Fibroblast of villous mesenchyme (primary cell): ENCODE data around the gene ASAH2. TPM values are rescaled to one million over a fixed set of nuclear protein-coding genes. Genes with fewer than 3 reads are reported as not detected.

ENCODE experiments used
- DNase-seq: peaks from one replicate; pipeline ENCODE4 v3.0.0-alpha.2; 2010; ENCODE audit warnings: low read depth
- H3K4me3 ChIP-seq: 2 replicates; pipeline ENCODE4 v1.5.1; 2011; ENCODE audit warnings: low read depth, mild to moderate bottlenecking, low read length
- CTCF ChIP-seq: IDR thresholded peaks from 2 replicates; pipeline ENCODE4 v1.5.1; 2012; ENCODE audit warnings: low read depth, mild to moderate bottlenecking, low read length; ENCODE audit not compliant: insufficient read depth
- total RNA-seq: library from RNA; depleted of rRNA; stranded (reverse); fragments of >200 nt; gene quantifications from 2 replicates; pipeline ENCODE4 v1.2.3, GENCODE V29; 2012

ASAH2 gene
- total RNA-seq, 1 donor: 1.3 TPM

GRCh38 chr10:50232261-50232639 lies 19.1 kb downstream of the ASAH2 start:
- no peak overlapping the region for H3K4me3 ChIP-seq
- DNase-seq: no peak
- TF ChIP-seq CTCF: no peak

GRCh38 chr10:50231515-50232260 lies 19.6 kb downstream of the ASAH2 start:
- no peak overlapping the region for H3K4me3 ChIP-seq
- no peak for DNase-seq
- TF ChIP-seq CTCF: no peak

DNA sequence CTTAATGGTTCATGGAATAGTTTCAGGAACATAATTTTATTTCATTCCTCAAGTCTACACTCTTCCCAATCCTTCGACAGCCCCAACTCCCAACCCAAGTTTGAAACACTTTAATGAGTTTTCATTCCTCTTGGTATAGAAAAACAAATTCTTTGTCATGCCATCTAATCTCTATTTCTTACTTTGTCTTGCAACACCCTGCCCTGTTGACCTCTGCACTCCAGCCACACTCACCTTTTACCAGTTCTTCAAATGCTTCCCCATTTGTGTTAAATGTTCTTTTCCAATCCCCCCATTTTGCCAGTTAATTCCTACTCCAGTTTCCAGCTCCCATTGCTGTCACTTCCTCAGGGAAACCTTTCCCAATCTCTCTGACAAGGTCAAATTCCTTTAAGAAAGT lies 21.9 kb downstream of the ASAH2 start:
- no peak overlapping the region for H3K4me3 ChIP-seq
- no peak for DNase-seq
- no peak for TF ChIP-seq CTCF

DNA sequence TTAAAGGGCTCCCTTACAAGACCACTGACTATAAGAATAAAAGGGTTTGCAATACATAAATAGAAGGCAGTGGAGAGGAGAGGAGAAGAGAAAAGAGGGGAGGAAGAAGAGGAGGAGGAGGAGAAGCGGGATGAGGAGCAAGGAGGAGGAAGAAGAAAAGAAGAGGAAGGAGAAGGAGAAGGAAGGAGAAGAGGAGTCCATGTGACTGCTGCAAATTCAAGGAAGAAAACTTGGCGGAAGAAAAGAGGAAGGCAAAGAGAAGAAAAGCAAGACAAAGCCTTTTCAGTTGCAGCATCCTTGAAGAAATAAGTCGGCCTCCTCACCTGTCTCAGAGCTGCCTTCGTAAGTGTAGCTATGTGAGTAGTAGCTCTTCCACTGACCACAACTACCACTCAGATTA lies 22.6 kb downstream of the ASAH2 start:
- TF ChIP-seq CTCF: no peak
- DNase-seq: no peak
- no peak overlapping the region for H3K4me3 ChIP-seq

GRCh38 chr10:50226610-50227009 lies 24.7 kb downstream of the ASAH2 start:
- no peak for DNase-seq
- no peak overlapping the region for H3K4me3 ChIP-seq
- no peak for TF ChIP-seq CTCF

DNA sequence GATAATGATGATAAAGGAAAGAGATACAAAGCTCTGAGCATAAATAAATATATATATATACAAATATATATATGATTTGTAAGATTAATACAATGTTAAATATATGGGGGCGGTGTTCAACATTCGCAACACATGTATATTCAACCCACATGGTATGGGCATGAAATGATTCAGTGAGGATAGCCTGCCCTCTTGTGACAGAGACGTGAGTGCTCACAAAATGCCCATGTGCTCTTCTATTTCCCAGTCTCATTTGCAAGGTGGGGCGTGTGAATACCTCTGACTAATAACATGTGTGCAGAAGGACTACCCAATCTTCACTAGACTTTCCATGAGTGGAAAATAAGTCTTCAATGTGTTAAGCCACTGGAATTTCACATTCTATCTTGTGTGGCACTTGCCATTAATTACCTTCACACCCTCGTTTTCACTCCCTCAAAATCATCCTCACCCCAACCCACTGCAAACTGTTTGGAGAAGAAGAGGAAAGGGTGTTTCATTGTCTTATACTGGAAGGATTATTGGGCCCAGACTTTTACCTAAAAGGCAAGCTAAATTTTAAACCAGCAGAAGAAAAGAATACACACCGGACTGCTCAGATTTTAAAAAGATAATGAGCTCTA lies 26.9 kb downstream of the ASAH2 start:
- DNase-seq: peak; percentile 65
- no peak overlapping the region for H3K4me3 ChIP-seq
- TF ChIP-seq CTCF: peak; percentile 64
